Ramos (cell line): ENCODE results near the gene SEPTIN2.
"Not testable (repeated sequence)": the region's sequence is repeated elsewhere in the genome, so short reads cannot be mapped to it uniquely, and the experiment has no call there.

ENCODE experiments used
- in situ Hi-C: fragments of 300-500 bp; cut with MboI; formaldehyde crosslinking; loops from one replicate; pipeline ENCODE4 v1.14.3; 2022; ENCODE audit warnings: low sequenced_read_pairs; ENCODE audit not compliant: unreplicated experiment

The SEPTIN2 gene

GRCh38 chr2:241315879-241316631 lies at the start of gene SEPTIN2:
Gene SEPTIN2 (plus strand): TSS chr2:241315925. CDS start chr2:241324233, 8,308 bp downstream.
- in situ Hi-C loops: no loop called here

- in situ Hi-C loops: no loop called here
Observed at GRCh38 chr2:241267249-241268067, 48.3 kb upstream of the SEPTIN2 start.

GRCh38 chr2:241268306-241268705 lies 47.4 kb upstream of the SEPTIN2 start:
- in situ Hi-C loops: no loop called here

GRCh38 chr2:241268716-241269445 lies 46.8 kb upstream of the SEPTIN2 start:
- in situ Hi-C loops: no loop called here

GRCh38 chr2:241269707-241270520 lies 45.8 kb upstream of the SEPTIN2 start:
- in situ Hi-C loops: no loop called here

GRCh38 chr2:241270531-241270930 lies 45.2 kb upstream of the SEPTIN2 start:
- in situ Hi-C loops: no loop called here

- in situ Hi-C loops: no loop called here
Observed at GRCh38 chr2:241271706-241272302, 43.9 kb upstream of the SEPTIN2 start.

GRCh38 chr2:241272303-241273209 lies 43.2 kb upstream of the SEPTIN2 start:
- in situ Hi-C loops: no loop called here

GRCh38 chr2:241273210-241274020 lies 42.3 kb upstream of the SEPTIN2 start:
- in situ Hi-C loops: no loop called here

GRCh38 chr2:241274127-241274526 lies 41.6 kb upstream of the SEPTIN2 start:
- in situ Hi-C loops: no loop called here

GRCh38 chr2:241275504-241275903 lies 40.2 kb upstream of the SEPTIN2 start:
- in situ Hi-C loops: no loop called here

GRCh38 chr2:241275910-241276309 lies 39.8 kb upstream of the SEPTIN2 start:
- in situ Hi-C loops: no loop called here

- in situ Hi-C loops: not testable (repeated sequence)
Observed at GRCh38 chr2:241278306-241278705, 37.4 kb upstream of the SEPTIN2 start.

GRCh38 chr2:241279413-241279812 lies 36.3 kb upstream of the SEPTIN2 start:
- in situ Hi-C loops: no loop called here

- in situ Hi-C loops: no loop called here
Observed at GRCh38 chr2:241279828-241280227, 35.9 kb upstream of the SEPTIN2 start.

GRCh38 chr2:241280291-241280690 lies 35.4 kb upstream of the SEPTIN2 start:
- in situ Hi-C loops: no loop called here

GRCh38 chr2:241282555-241282954 lies 33.2 kb upstream of the SEPTIN2 start:
- in situ Hi-C loops: no loop called here

GRCh38 chr2:241285596-241285995 lies 30.1 kb upstream of the SEPTIN2 start:
- in situ Hi-C loops: no loop called here
